DMS79 treated with DMSO at 0.1 percent for 48 hours (cell line): Measurements from ENCODE around the gene DCXR.
A peak's percentile ranks its signal among the peaks of the same experiment; 100 is the strongest.

Source experiments
- DNase-seq: peaks from one replicate; lab custom pipeline; 2025; lab: John Stamatoyannopoulos, UW

DCXR gene

GRCh38 chr17:81996757-81997441 lies 40.6 kb downstream of the DCXR start:
- DNase-seq: no peak

DNA sequence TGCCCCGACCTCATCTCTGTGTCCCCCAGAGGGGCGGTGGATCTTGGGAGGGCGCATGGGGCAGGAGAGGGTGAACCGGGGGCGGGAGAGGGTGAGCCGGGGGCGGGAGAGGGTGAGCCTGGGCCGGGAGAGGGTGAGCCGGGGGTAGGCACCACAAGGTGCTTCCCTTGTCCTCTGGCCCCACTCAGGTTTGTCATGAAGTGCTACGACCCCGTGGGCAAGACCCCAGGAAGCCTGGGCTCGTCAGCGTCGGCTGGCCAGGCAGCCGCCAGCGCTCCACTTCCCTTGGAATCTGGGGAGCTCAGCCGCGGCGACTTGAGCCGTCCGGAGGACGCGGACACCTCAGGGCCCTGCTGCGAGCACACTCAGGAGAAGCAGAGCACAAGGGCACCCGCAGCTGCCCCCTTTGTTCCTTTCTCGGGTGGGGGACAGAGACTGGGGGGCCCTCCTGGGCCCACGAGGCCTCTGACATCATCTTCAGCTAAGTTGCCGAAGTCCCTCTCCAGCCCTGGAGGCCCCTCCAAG lies 41.2 kb downstream of the DCXR start:
- no peak for DNase-seq

DNA sequence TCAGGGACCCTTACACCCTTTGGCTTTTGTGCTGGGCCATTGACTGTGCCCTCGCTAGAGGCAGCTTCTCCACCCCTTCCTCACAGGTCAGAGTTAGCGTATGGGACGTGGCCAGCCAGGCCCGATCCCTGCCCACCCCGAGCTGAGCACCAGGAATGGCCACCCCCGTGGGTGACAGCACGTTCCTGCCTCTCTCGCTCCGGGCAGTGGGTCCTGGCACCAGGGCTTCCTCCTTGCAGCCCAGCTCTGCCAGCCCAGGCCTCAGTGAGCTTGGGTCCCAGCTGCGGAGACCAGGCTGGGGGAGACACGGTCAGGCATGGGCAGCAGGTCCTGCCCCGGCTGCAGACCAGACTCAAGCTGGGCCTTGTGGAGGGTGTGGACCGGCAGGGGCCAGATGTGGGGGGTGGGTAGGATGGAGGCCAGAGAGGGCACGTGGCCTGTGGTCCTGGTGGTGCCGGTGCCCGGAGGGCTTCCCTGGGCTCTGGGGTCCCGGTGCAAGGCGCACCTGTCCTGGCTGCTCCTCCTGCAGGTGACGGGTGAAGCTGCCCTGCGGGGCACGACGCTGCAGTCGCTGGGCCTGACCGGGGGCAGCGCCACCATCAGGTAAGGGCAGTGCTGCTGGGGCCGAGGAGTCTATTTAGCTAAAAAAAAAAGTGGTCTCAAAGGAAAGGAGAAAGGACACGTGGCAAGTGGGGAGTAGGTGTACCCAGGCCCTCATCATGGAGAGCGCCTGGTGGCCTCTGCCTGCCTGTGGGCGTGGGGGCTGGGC lies 41.9 kb downstream of the DCXR start:
- DNase-seq: no peak

- DNase-seq: no peak
These were observed 42.7 kb downstream of the DCXR start for GRCh38 chr17:81994593-81995462.

GRCh38 chr17:81993729-81994592 lies 43.5 kb downstream of the DCXR start:
- DNase-seq: no peak

DNA sequence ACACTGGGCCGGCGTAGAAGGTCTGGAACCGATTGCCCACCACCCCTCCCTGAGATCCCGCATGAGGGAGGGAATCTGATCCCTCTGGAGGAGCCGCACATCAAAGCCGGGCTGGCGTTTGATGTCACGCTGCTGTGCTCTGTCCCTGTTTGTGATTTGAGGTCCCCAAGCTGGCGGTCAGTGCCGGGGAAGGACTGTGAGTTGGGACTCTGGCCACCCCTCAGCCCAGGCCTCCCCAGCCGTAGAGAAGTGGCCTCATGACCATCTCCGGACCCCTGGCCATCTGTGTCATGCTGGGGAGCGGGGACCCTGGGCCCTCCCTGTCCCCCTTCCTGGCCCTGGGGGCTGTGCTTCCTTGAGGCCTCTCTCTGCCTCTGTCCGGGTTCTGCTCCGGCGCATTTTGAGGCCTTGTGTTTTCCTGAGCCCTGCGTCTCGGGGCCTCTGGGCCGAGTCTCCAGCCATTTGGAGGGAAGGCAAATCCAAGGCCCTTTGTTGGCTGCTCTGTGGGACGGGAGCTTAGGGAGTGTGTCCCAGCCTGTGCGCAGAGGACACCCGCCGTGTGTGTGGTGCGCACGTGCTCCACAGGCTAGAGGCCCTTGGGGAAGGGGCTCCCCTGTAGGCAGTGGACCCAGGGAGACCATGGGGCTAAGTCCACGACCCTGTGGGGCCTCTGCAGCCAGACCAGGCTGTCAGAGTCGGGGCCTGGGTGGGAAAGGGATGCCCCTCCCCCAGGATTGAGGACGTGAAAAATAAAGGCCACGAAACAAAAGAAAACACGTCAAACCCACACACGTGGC lies 45.0 kb downstream of the DCXR start:
- DNase-seq: no peak

GRCh38 chr17:81991684-81992305 lies 45.7 kb downstream of the DCXR start:
- peak; percentile 59 for DNase-seq

DNA sequence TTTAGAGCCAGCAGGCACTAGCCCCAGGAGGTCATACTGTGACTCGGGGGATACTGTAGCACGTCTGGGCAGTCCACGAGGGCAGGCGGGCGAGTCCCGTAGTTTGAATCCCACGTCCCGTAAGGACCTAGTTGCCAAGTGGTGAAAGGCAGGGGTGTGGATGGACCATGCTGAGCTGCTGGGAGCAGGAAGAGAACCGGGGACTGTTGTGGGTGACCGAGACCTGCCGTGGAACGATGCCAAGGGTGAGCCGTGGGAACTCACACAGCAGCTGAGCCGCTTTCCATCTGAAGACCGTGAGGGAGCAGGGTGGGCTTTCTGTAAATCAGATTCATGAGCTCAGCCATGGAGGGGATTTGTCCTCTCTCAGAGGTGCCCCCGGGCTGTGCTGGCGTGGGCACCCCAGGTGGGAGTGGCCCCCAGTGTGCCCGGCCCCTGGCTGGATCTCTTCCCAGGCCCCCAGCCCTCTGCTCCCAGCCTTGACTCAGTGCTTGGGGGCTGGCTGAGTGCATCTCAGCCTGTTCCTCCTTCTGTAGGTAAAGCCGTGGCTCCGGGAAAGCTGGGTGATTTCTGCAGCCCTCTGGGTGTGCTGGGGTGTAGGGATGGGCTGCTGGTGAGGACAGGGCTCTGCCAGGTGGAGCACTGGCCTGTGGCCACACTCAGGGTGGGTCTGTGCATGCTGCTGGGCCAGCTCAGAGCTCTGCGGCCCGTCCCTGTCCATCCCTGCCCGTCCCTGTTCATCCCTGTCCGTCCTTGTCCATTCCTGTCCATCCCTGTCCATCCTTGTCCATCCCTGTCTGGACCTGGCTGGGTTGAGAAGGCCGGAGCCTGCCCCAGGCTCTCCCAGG lies 46.4 kb downstream of the DCXR start:
- DNase-seq: no peak

GRCh38 chr17:81987161-81987770 lies 50.2 kb downstream of the DCXR start:
- no peak for DNase-seq

DNA sequence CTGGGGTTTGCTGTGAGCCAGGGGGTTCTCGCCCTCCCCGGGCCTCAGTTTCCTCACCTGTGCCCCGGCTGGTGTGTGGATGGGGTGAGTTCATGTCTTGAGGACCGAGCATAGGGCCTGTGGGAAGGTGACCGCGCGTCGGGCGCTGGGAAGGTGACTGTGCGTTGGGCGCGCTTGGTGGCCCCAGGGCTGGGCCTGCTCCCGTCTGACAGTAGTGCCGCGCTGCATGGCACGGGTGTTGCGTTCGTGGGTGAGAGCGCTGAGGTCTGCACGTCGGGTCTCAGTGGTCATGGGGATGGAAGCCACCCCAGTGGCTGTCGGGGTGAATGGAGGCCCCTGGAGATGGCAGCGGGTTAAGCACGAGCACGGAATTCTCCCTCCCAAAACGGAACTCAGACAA lies 50.9 kb downstream of the DCXR start:
- no peak for DNase-seq
